ENCODE results near the gene PHF13.

The PHF13 gene

GRCh38 chr1:6613361-6614018 lies at the start of gene PHF13:
Gene PHF13 (plus strand): TSS chr1:6613731. CDS start chr1:6614067, 336 bp downstream.
- H3K4me2 ChIP-seq (ENCODE audit: low read depth, low read length) = peak within 1 kb of the TSS; percentile 93
- no peaks in the 10 kb centered on the region for H3K36me3 ChIP-seq (replicated peaks; ENCODE audit: insufficient read depth, low read length)
- H3K4me3 ChIP-seq (ENCODE audit: low read length) = peak within 1 kb of the TSS; percentile 78
- TF ChIP-seq, protein P1, sequence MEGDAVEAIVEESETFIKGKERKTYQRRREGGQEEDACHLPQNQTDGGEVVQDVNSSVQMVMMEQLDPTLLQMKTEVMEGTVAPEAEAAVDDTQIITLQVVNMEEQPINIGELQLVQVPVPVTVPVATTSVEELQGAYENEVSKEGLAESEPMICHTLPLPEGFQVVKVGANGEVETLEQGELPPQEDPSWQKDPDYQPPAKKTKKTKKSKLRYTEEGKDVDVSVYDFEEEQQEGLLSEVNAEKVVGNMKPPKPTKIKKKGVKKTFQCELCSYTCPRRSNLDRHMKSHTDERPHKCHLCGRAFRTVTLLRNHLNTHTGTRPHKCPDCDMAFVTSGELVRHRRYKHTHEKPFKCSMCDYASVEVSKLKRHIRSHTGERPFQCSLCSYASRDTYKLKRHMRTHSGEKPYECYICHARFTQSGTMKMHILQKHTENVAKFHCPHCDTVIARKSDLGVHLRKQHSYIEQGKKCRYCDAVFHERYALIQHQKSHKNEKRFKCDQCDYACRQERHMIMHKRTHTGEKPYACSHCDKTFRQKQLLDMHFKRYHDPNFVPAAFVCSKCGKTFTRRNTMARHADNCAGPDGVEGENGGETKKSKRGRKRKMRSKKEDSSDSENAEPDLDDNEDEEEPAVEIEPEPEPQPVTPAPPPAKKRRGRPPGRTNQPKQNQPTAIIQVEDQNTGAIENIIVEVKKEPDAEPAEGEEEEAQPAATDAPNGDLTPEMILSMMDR (IDR thresholded peaks at IDR 0.05; ENCODE audit: low read length) = no peak
- no peak for TF ChIP-seq EZH2phosphoT487 (IDR thresholded peaks at IDR 0.05; ENCODE audit: low read length)
- no peak for TF ChIP-seq EZH2 (optimal IDR thresholded peaks at IDR 0.05; ENCODE audit: low read depth, low read length)
- H3K27me3 ChIP-seq (replicated peaks; ENCODE audit: insufficient read depth, low read length) = no peaks in the 10 kb centered on the region
- no peaks in the 10 kb centered on the region for H4K20me1 ChIP-seq (ENCODE audit: insufficient read depth, low read length)
- no peaks in the 10 kb centered on the region for H3K9me2 ChIP-seq (replicated peaks; ENCODE audit: insufficient read depth, low read length)
- peak within 1 kb of the TSS; percentile 84 for H3K9ac ChIP-seq (ENCODE audit: low read length)
- H3F3A ChIP-seq (ENCODE audit: insufficient read depth, low read length) = peaks cover 8% of the 10 kb centered on the region
- DNase-seq = peak; percentile 99
- no peaks in the 10 kb centered on the region for H3K9me3 ChIP-seq (replicated peaks; ENCODE audit: insufficient read depth, low read length)
- H2AFZ ChIP-seq (ENCODE audit: low read length) = peak within 1 kb of the TSS; percentile 85
- H3K4me1 ChIP-seq (ENCODE audit: low read length) = peaks cover 4% of the 10 kb centered on the region; the same call in 1 of the 2 replicates
- peaks cover 42% of the 10 kb centered on the region for H3K79me2 ChIP-seq (ENCODE audit: low read length)
- H3K27ac ChIP-seq (ENCODE audit: low read length) = peak within 1 kb of the TSS; percentile 59; the same call in 1 of the 2 replicates

DNA sequence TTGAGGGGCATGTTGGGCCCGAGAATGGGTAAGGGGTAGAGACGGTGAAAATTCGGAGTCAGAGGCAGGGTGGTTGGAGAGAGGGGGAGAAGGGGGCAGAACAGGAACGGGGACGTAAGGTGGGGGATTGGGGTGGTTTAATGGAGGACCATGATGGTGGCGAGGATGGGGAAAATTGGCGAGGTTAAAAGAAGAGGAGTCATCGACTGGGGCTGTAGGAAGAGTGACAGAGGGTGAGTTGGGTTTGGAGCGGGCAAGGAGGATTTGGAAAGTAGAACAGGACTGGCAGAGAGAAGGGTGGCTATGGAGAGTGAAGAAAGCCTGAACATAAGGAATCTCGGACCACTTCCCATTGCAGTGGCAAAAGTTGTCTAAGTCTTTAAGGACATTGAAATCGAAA lies 44.5 kb upstream of the PHF13 start:
- H3K27me3 ChIP-seq (replicated peaks; ENCODE audit: insufficient read depth, low read length) = peaks cover 56% of the 10 kb centered on the region
- H3K9me3 ChIP-seq (replicated peaks; ENCODE audit: insufficient read depth, low read length) = no peaks in the 10 kb centered on the region
- H3K79me2 ChIP-seq (ENCODE audit: low read length) = no peaks in the 10 kb centered on the region
- H3K4me3 ChIP-seq (ENCODE audit: low read length) = peak overlapping the region; percentile 23; the same call in 1 of the 2 replicates
- no peaks in the 10 kb centered on the region for H3K9me2 ChIP-seq (replicated peaks; ENCODE audit: insufficient read depth, low read length)
- no peaks in the 10 kb centered on the region for H3F3A ChIP-seq (ENCODE audit: insufficient read depth, low read length)
- H3K36me3 ChIP-seq (replicated peaks; ENCODE audit: insufficient read depth, low read length) = no peaks in the 10 kb centered on the region
- H4K20me1 ChIP-seq (ENCODE audit: insufficient read depth, low read length) = no peaks in the 10 kb centered on the region
- no peaks in the 10 kb centered on the region for H3K4me1 ChIP-seq (ENCODE audit: low read length)
- peak overlapping the region; percentile 32; the same call in 1 of the 2 replicates for H3K4me2 ChIP-seq (ENCODE audit: low read depth, low read length)
- H3K27ac ChIP-seq (ENCODE audit: low read length) = no peak overlapping the region
- no peak overlapping the region for H3K9ac ChIP-seq (ENCODE audit: low read length)
- DNase-seq = no peak
- TF ChIP-seq, protein P1 (IDR thresholded peaks at IDR 0.05; ENCODE audit: low read length) = no peak
- TF ChIP-seq EZH2 (optimal IDR thresholded peaks at IDR 0.05; ENCODE audit: low read depth, low read length) = no peak
- no peak for TF ChIP-seq EZH2phosphoT487 (IDR thresholded peaks at IDR 0.05; ENCODE audit: low read length)
- H2AFZ ChIP-seq (ENCODE audit: low read length) = no peak overlapping the region

DNA sequence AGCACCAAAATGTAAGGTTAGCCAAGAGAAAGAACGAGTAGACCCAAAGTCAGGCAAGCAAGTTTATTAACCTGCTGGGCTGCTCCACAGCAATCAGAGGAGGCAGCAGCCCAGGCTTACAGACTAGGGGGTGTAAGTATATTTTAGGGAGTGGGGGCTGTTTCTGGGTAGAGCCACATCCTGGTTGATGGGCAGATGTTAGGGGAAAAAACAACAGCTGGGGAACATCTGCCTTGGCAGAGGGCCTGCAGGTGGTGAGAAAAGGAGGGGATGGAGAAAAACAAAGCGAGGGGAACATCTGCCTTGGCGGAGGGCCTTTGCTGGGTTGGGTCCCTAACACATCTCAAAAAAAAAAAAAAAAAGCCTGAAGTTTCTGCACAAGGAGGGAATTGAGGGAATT lies 43.4 kb upstream of the PHF13 start:
- no peaks in the 10 kb centered on the region for H3F3A ChIP-seq (ENCODE audit: insufficient read depth, low read length)
- H3K79me2 ChIP-seq (ENCODE audit: low read length) = no peaks in the 10 kb centered on the region
- no peaks in the 10 kb centered on the region for H3K36me3 ChIP-seq (replicated peaks; ENCODE audit: insufficient read depth, low read length)
- H4K20me1 ChIP-seq (ENCODE audit: insufficient read depth, low read length) = no peaks in the 10 kb centered on the region
- H3K27me3 ChIP-seq (replicated peaks; ENCODE audit: insufficient read depth, low read length) = peaks cover 45% of the 10 kb centered on the region
- no peak overlapping the region for H3K9ac ChIP-seq (ENCODE audit: low read length)
- H3K9me2 ChIP-seq (replicated peaks; ENCODE audit: insufficient read depth, low read length) = no peaks in the 10 kb centered on the region
- H3K27ac ChIP-seq (ENCODE audit: low read length) = no peak overlapping the region
- TF ChIP-seq EZH2 (optimal IDR thresholded peaks at IDR 0.05; ENCODE audit: low read depth, low read length) = no peak
- TF ChIP-seq, protein P1 (IDR thresholded peaks at IDR 0.05; ENCODE audit: low read length) = no peak
- TF ChIP-seq EZH2phosphoT487 (IDR thresholded peaks at IDR 0.05; ENCODE audit: low read length) = no peak
- no peak overlapping the region for H3K4me3 ChIP-seq (ENCODE audit: low read length)
- no peak overlapping the region for H3K4me2 ChIP-seq (ENCODE audit: low read depth, low read length)
- no peak for DNase-seq
- H3K9me3 ChIP-seq (replicated peaks; ENCODE audit: insufficient read depth, low read length) = no peaks in the 10 kb centered on the region
- H2AFZ ChIP-seq (ENCODE audit: low read length) = no peak overlapping the region
- no peaks in the 10 kb centered on the region for H3K4me1 ChIP-seq (ENCODE audit: low read length)
